GM18909 (cell line): ENCODE results near the gene TTC28.

Experiments
- ATAC-seq: cut with Tn5 transposase; IDR thresholded peaks from one replicate; pipeline ENCODE4 v1.9.1; 2021; ENCODE audit warnings: mild to moderate bottlenecking; ENCODE audit not compliant: unreplicated experiment, poor library complexity

Gene TTC28

GRCh38 chr22:28329186-28330073 lies 350.2 kb downstream of the TTC28 start:
- no peak for ATAC-seq

GRCh38 chr22:28328756-28329155 lies 350.9 kb downstream of the TTC28 start:
- no peak for ATAC-seq

- ATAC-seq: no peak
These were observed 363.6 kb downstream of the TTC28 start for GRCh38 chr22:28316014-28316413.

- no peak for ATAC-seq
These were observed 364.7 kb downstream of the TTC28 start for GRCh38 chr22:28314959-28315358.

GRCh38 chr22:28310299-28310698 lies 369.3 kb downstream of the TTC28 start:
- ATAC-seq: no peak

- ATAC-seq: no peak
These were observed 379.9 kb downstream of the TTC28 start for GRCh38 chr22:28299753-28300152.

- no peak for ATAC-seq
These were observed 380.3 kb downstream of the TTC28 start for GRCh38 chr22:28299309-28299708.

GRCh38 chr22:28297504-28297903 lies 382.1 kb downstream of the TTC28 start:
- no peak for ATAC-seq

- ATAC-seq: no peak
These were observed 383.2 kb downstream of the TTC28 start for GRCh38 chr22:28296452-28296851.

GRCh38 chr22:28283068-28283654 lies 396.5 kb downstream of the TTC28 start:
- ATAC-seq: no peak

GRCh38 chr22:28282405-28283067 lies 397.1 kb downstream of the TTC28 start:
- ATAC-seq: no peak

GRCh38 chr22:28279888-28280287 lies 399.8 kb downstream of the TTC28 start:
- ATAC-seq: no peak

GRCh38 chr22:28269277-28269676 lies 410.4 kb downstream of the TTC28 start:
- no peak for ATAC-seq

GRCh38 chr22:28268850-28269249 lies 410.8 kb downstream of the TTC28 start:
- no peak for ATAC-seq

GRCh38 chr22:28268171-28268570 lies 411.5 kb downstream of the TTC28 start:
- ATAC-seq: no peak

- ATAC-seq: no peak
These were observed 419.0 kb downstream of the TTC28 start for GRCh38 chr22:28260619-28261018.

- ATAC-seq: no peak
These were observed 419.8 kb downstream of the TTC28 start for GRCh38 chr22:28259774-28260312.

GRCh38 chr22:28254396-28254795 lies 425.2 kb downstream of the TTC28 start:
- no peak for ATAC-seq

- ATAC-seq: no peak
These were observed 427.1 kb downstream of the TTC28 start for GRCh38 chr22:28252539-28252938.

- ATAC-seq: no peak
These were observed 429.5 kb downstream of the TTC28 start for GRCh38 chr22:28250036-28250695.
